Type B pancreatic cell (in vitro differentiated cells): Measurements from ENCODE around the gene DEFB125. TPM values are rescaled to one million over a fixed set of nuclear protein-coding genes. Genes with fewer than 3 reads are reported as not detected.

Source experiments
- DNase-seq: peaks from one replicate; pipeline ENCODE4 v3.0.0; 2021; ENCODE audit warnings: mixed read lengths; ENCODE audit not compliant: unreplicated experiment; ENCODE audit errors: extremely low spot score
- H3K27ac Mint-ChIP-seq: 2 replicates; pipeline ENCODE4 v1.8.0; 2021; ENCODE audit warnings: mild to moderate bottlenecking, mixed read lengths
- H3K27me3 Mint-ChIP-seq: 2 replicates; pipeline ENCODE4 v1.8.0; 2021; ENCODE audit warnings: mixed read lengths
- H3K36me3 Mint-ChIP-seq: 2 replicates; pipeline ENCODE4 v1.8.0; 2021; ENCODE audit warnings: mixed read lengths
- H3K4me1 Mint-ChIP-seq: one replicate; pipeline ENCODE4 v1.8.0; 2021; ENCODE audit warnings: mixed read lengths; ENCODE audit not compliant: unreplicated experiment
- H3K4me3 Mint-ChIP-seq: 2 replicates; pipeline ENCODE4 v1.8.0; 2021; ENCODE audit warnings: mild to moderate bottlenecking, mixed read lengths
- H3K9me3 Mint-ChIP-seq: 2 replicates; pipeline ENCODE4 v1.8.0; 2021; ENCODE audit warnings: mixed read lengths
- CTCF ChIP-seq: fragments of 200-600 bp; sonication (generic); conservative IDR thresholded peaks from 2 replicates; pipeline ENCODE4 v1.5.0; 2021; ENCODE audit warnings: antibody characterized with exemption, mild to moderate bottlenecking
- long read RNA-seq: library from polyadenylated mRNA; unstranded; transcript quantifications from one replicate; pipeline ENCODE4 v2.0.0, GENCODE V29; 2020
- total RNA-seq: library from RNA; stranded (reverse); gene quantifications from 2 replicates; pipeline ENCODE4 v1.2.1, GENCODE V29; 2021; ENCODE audit warnings: low replicate concordance

The DEFB125 gene
- total RNA-seq = not detected in 2 replicates
- long read RNA-seq = 0 reads

- H3K27ac Mint-ChIP-seq = no peak within 1 kb of the TSS
- H3K36me3 Mint-ChIP-seq = no peaks in the 10 kb centered on the region
- H3K4me3 Mint-ChIP-seq = no peak within 1 kb of the TSS
- no peak for DNase-seq
- H3K4me1 Mint-ChIP-seq = no peaks in the 10 kb centered on the region
- peaks cover 51% of the 10 kb centered on the region for H3K27me3 Mint-ChIP-seq
- no peaks in the 10 kb centered on the region for H3K9me3 Mint-ChIP-seq
- TF ChIP-seq CTCF = no peak
Measured at GRCh38 chr20:87401-87800, at the start of gene DEFB125. Gene DEFB125, plus strand, starts transcription at chr20:87672. Its CDS starts 38 bp downstream, at chr20:87710.

GRCh38 chr20:60035-60918 is 27.2 kb upstream of the DEFB125 start:
- Mint-ChIP-seq H3K4me1 (no peaks in the 10 kb centered on the region), H3K9me3 (no peaks in the 10 kb centered on the region)
- TF ChIP-seq CTCF = no peak

GRCh38 chr20:61230-61629 is 26.2 kb upstream of the DEFB125 start:
- Mint-ChIP-seq H3K27ac (no peak overlapping the region), H3K9me3 (no peaks in the 10 kb centered on the region), H3K4me3 (no peak overlapping the region), H3K4me1 (no peaks in the 10 kb centered on the region), H3K36me3 (no peaks in the 10 kb centered on the region), H3K27me3 (no peaks in the 10 kb centered on the region)
- no peak for TF ChIP-seq CTCF
- no peak for DNase-seq

More at GRCh38 chr20:60035-60918, 27.2 kb upstream of the DEFB125 start:
- no peaks in the 10 kb centered on the region for H3K27me3 Mint-ChIP-seq
- H3K4me3 Mint-ChIP-seq = no peak overlapping the region
- H3K27ac Mint-ChIP-seq = no peak overlapping the region
- no peaks in the 10 kb centered on the region for H3K36me3 Mint-ChIP-seq
- DNase-seq = no peak

GRCh38 chr20:61757-62156 is 25.7 kb upstream of the DEFB125 start:
- Mint-ChIP-seq H3K27me3 (no peaks in the 10 kb centered on the region), H3K27ac (no peak overlapping the region), H3K36me3 (no peaks in the 10 kb centered on the region), H3K4me3 (no peak overlapping the region), H3K9me3 (no peaks in the 10 kb centered on the region), H3K4me1 (no peaks in the 10 kb centered on the region)
- no peak for TF ChIP-seq CTCF
- DNase-seq = no peak

- TF ChIP-seq CTCF = no peak
- no peaks in the 10 kb centered on the region for H3K36me3 Mint-ChIP-seq
- H3K4me3 Mint-ChIP-seq = no peak overlapping the region
- no peak for DNase-seq
- no peak overlapping the region for H3K27ac Mint-ChIP-seq
- no peaks in the 10 kb centered on the region for H3K9me3 Mint-ChIP-seq
- no peaks in the 10 kb centered on the region for H3K4me1 Mint-ChIP-seq
- no peaks in the 10 kb centered on the region for H3K27me3 Mint-ChIP-seq
Measured at GRCh38 chr20:62487-62886, 25.0 kb upstream of the DEFB125 start.
